Stimulated activated CD4-positive, alpha-beta T cell treated with anti-CD3 and anti-CD28 coated beads, Interleukin-1b, Interleukin-23, amount 100 ng/mL, for 1 hour (primary cell): Measurements from ENCODE around the gene UPP2.

Experiments used
- DNase-seq, 2 donors: peaks; one replicate each; pipeline ENCODE4 v3.0.0-alpha.2; 2020; ENCODE audit warnings: low read depth in 2 of 2

The UPP2 gene

GRCh38 chr2:158140201-158140600 lies 38.5 kb downstream of the UPP2 start:
- DNase-seq, result no peak

GRCh38 chr2:158142165-158142564 lies 40.5 kb downstream of the UPP2 start:
- no peak for DNase-seq

- no peak for DNase-seq
Observed at GRCh38 chr2:158142568-158143332, 41.1 kb downstream of the UPP2 start.

- DNase-seq, result no peak
Observed at GRCh38 chr2:158143703-158144360, 42.2 kb downstream of the UPP2 start.

GRCh38 chr2:158144914-158145625 lies 43.4 kb downstream of the UPP2 start:
- no peak for DNase-seq

GRCh38 chr2:158153270-158154015 lies 51.8 kb downstream of the UPP2 start:
- no peak for DNase-seq

- no peak for DNase-seq
Observed at GRCh38 chr2:158154596-158154995, 52.9 kb downstream of the UPP2 start.

- no peak for DNase-seq
Observed at GRCh38 chr2:158172719-158173118, 71.0 kb downstream of the UPP2 start.

- DNase-seq, result no peak
Observed at GRCh38 chr2:158174495-158174894, 72.8 kb downstream of the UPP2 start.

GRCh38 chr2:158174956-158175355 lies 73.3 kb downstream of the UPP2 start:
- DNase-seq, result no peak

GRCh38 chr2:158178646-158179045 lies 77.0 kb downstream of the UPP2 start:
- no peak for DNase-seq

- no peak for DNase-seq
Observed at GRCh38 chr2:158179660-158180059, 78.0 kb downstream of the UPP2 start.

GRCh38 chr2:158181171-158181570 lies 79.5 kb downstream of the UPP2 start:
- no peak for DNase-seq

GRCh38 chr2:158182676-158183295 lies 81.1 kb downstream of the UPP2 start:
- no peak for DNase-seq

- DNase-seq, result no peak
Observed at GRCh38 chr2:158184001-158184400, 82.3 kb downstream of the UPP2 start.

GRCh38 chr2:158184556-158185343 lies 83.1 kb downstream of the UPP2 start:
- DNase-seq, result no peak
